Loucy (cell line): ENCODE measurements around the gene FAM229A.

Source experiments
- H2AFZ ChIP-seq: fragments of 200-600 bp; sonication (generic); 2 replicates; pipeline ENCODE4 v1.6.0; 2016; ENCODE audit warnings: antibody characterized with exemption, mild to moderate bottlenecking, low read length, moderate library complexity
- H3F3A ChIP-seq: fragments of 200-600 bp; 2 replicates; pipeline ENCODE4 v1.6.0; 2016; ENCODE audit warnings: antibody characterized with exemption, low read depth, mild to moderate bottlenecking
- H3K27me3 ChIP-seq: fragments of 200-600 bp; sonication (generic); 2 replicates; pipeline ENCODE4 v1.6.1; 2014; ENCODE audit warnings: low read length, mild to moderate bottlenecking; ENCODE audit not compliant: insufficient read depth, poor library complexity, severe bottlenecking
- H3K36me3 ChIP-seq: fragments of 200-600 bp; sonication (generic); 2 replicates; pipeline ENCODE4 v1.6.1; 2016; ENCODE audit warnings: low read length; ENCODE audit not compliant: insufficient read depth
- H3K4me1 ChIP-seq: fragments of 200-600 bp; sonication (generic); 2 replicates; pipeline ENCODE4 v1.5.1; 2014; ENCODE audit warnings: low read length, mild to moderate bottlenecking; ENCODE audit not compliant: insufficient read depth, poor library complexity, severe bottlenecking
- H3K4me2 ChIP-seq: fragments of 200-600 bp; sonication (generic); 2 replicates; pipeline ENCODE4 v1.6.0; 2014; ENCODE audit warnings: antibody characterized with exemption, low read length, low read depth, mild to moderate bottlenecking; ENCODE audit not compliant: poor library complexity, severe bottlenecking
- H3K4me3 ChIP-seq: fragments of 200-600 bp; sonication (generic); 2 replicates; pipeline ENCODE4 v1.5.1; 2014; ENCODE audit warnings: low read length, mild to moderate bottlenecking, mixed read lengths; ENCODE audit not compliant: poor library complexity, severe bottlenecking
- H3K79me2 ChIP-seq: fragments of 200-600 bp; sonication (generic); 2 replicates; pipeline ENCODE4 v1.6.1; 2014; ENCODE audit warnings: low read length; ENCODE audit not compliant: insufficient read depth
- H3K9ac ChIP-seq: fragments of 200-600 bp; sonication (generic); 2 replicates; pipeline ENCODE4 v1.6.0; 2014; ENCODE audit warnings: mild to moderate bottlenecking, low read depth, low read length, moderate library complexity; ENCODE audit not compliant: poor library complexity, severe bottlenecking
- H3K9me2 ChIP-seq: fragments of 200-600 bp; sonication (generic); replicated peaks from 2 replicates; pipeline ENCODE4 v1.6.1; 2016; ENCODE audit warnings: low read depth, low read length, mixed read lengths
- H3K9me3 ChIP-seq: fragments of 200-600 bp; sonication (generic); 2 replicates; pipeline ENCODE4 v1.6.1; 2014; ENCODE audit warnings: mild to moderate bottlenecking, antibody characterized with exemption, low read length, low read depth; ENCODE audit not compliant: insufficient read depth
- H4K20me1 ChIP-seq: fragments of 200-600 bp; sonication (generic); 2 replicates; pipeline ENCODE4 v1.6.0; 2014; ENCODE audit warnings: antibody characterized with exemption, low read length, mild to moderate bottlenecking; ENCODE audit not compliant: insufficient read depth, poor library complexity, severe bottlenecking
- CTCF ChIP-seq: fragments of 200-600 bp; sonication (generic); conservative IDR thresholded peaks from 2 replicates; pipeline ENCODE4 v1.5.1; 2014; ENCODE audit warnings: mild to moderate bottlenecking, antibody characterized with exemption, low read length
- EZH2phosphoT487 ChIP-seq: fragments of 200-600 bp; IDR thresholded peaks from 2 replicates; pipeline ENCODE4 v1.6.1; 2018; ENCODE audit warnings: antibody characterized with exemption, mild to moderate bottlenecking, moderate library complexity, borderline replicate concordance

FAM229A gene

GRCh38 chr1:32336963-32337675 is 25.2 kb downstream of the FAM229A start:
- Histone ChIP-seq H4K20me1 (peaks cover 36% of the 10 kb centered on the region), H3K9me3 (no peaks in the 10 kb centered on the region), H2AFZ (no peak overlapping the region), H3K9ac (no peak overlapping the region), H3K36me3 (peaks cover 20% of the 10 kb centered on the region; the same call in 1 of the 2 replicates), H3K9me2 (no peaks in the 10 kb centered on the region), H3K79me2 (peaks cover 33% of the 10 kb centered on the region), H3K27me3 (no peaks in the 10 kb centered on the region), H3K4me2 (peak overlapping the region; percentile 46), H3K4me3 (no peak overlapping the region), H3F3A (no peaks in the 10 kb centered on the region), H3K4me1 (peaks cover 27% of the 10 kb centered on the region)
- no peak for TF ChIP-seq EZH2phosphoT487
- no peak for TF ChIP-seq CTCF

- Histone ChIP-seq H3K4me2 (peak overlapping the region; percentile 46), H3K36me3 (peaks cover 26% of the 10 kb centered on the region; the same call in 1 of the 2 replicates), H3F3A (no peaks in the 10 kb centered on the region), H3K9me3 (no peaks in the 10 kb centered on the region), H3K9ac (no peak overlapping the region), H3K4me1 (peaks cover 27% of the 10 kb centered on the region), H4K20me1 (peaks cover 39% of the 10 kb centered on the region), H3K79me2 (peaks cover 38% of the 10 kb centered on the region), H3K27me3 (no peaks in the 10 kb centered on the region), H2AFZ (no peak overlapping the region), H3K4me3 (peak overlapping the region; percentile 78), H3K9me2 (no peaks in the 10 kb centered on the region)
- TF ChIP-seq EZH2phosphoT487 (no peak), CTCF (no peak)
These were observed 25.7 kb downstream of the FAM229A start for GRCh38 chr1:32336591-32336932.

GRCh38 chr1:32335790-32336590 is 26.3 kb downstream of the FAM229A start, which contains the start of gene MARCKSL1:
TSS of gene MARCKSL1 (minus strand) at chr1:32336233. CDS start at chr1:32336033, 200 bp downstream.
- H3K9me2 ChIP-seq: no peaks in the 10 kb centered on the region
- H3K4me3 ChIP-seq: peak within 1 kb of the TSS; percentile 78
- H3K36me3 ChIP-seq: peaks cover 32% of the 10 kb centered on the region; the same call in 1 of the 2 replicates
- H4K20me1 ChIP-seq: peaks cover 40% of the 10 kb centered on the region
- H3K4me1 ChIP-seq: peaks cover 27% of the 10 kb centered on the region
- peaks cover 38% of the 10 kb centered on the region for H3K79me2 ChIP-seq
- no peak within 1 kb of the TSS for H2AFZ ChIP-seq
- no peaks in the 10 kb centered on the region for H3K9me3 ChIP-seq
- no peaks in the 10 kb centered on the region for H3K27me3 ChIP-seq
- no peaks in the 10 kb centered on the region; the same call in 1 of the 2 replicates for H3F3A ChIP-seq
- peak within 1 kb of the TSS; percentile 75 for H3K9ac ChIP-seq
- no peak for TF ChIP-seq CTCF
- TF ChIP-seq EZH2phosphoT487: no peak
- peak within 1 kb of the TSS; percentile 75 for H3K4me2 ChIP-seq
